GM21717 (cell line): ENCODE measurements around the gene SLC25A39.

ENCODE experiments used
- ATAC-seq: cut with Tn5 transposase; IDR thresholded peaks from one replicate; pipeline ENCODE4 v1.9.1; 2021; ENCODE audit warnings: mild to moderate bottlenecking, moderate library complexity; ENCODE audit not compliant: unreplicated experiment

SLC25A39 gene

GRCh38 chr17:44314869-44315661 is 9.6 kb downstream of the SLC25A39 start:
- ATAC-seq, result no peak

- no peak for ATAC-seq
Observed at GRCh38 chr17:44314524-44314868, 10.1 kb downstream of the SLC25A39 start.

GRCh38 chr17:44314031-44314430 is 10.6 kb downstream of the SLC25A39 start:
- ATAC-seq, result no peak

GRCh38 chr17:44312396-44313104 is 12.1 kb downstream of the SLC25A39 start:
- ATAC-seq, result no peak

DNA sequence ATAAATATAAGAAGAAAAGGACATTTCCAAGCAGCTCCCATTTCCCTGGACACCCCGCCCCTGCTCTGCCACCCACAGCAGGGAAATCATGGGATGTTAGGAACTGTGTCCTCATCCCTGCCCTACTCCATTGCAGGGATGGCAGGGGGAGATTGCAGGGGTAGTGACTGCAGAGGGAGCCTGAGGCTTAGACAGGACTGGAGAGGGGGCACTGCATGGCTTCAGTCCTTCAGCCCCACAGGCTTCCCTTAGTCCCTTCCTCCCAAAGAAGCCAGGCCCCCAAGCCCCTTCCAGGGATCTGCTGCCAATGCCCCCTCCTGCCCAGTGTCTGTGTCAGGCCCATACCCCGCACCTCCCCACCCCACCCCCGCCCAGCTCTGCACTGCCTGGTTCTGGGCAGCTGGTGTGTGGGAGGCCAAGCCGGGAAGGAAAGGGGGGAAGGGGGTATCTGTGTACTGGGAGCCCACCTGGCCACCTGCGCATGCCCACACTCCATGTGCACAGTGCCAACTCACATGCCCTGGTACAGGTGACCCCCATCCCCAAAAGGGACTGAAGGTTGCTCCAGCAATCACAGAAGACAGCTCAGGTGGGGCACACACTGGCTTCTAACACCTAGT is 13.0 kb downstream of the SLC25A39 start:
- ATAC-seq, result no peak

- no peak for ATAC-seq
Observed at GRCh38 chr17:44310609-44311376, 13.8 kb downstream of the SLC25A39 start.

GRCh38 chr17:44310188-44310587 is 14.4 kb downstream of the SLC25A39 start:
- no peak for ATAC-seq

DNA sequence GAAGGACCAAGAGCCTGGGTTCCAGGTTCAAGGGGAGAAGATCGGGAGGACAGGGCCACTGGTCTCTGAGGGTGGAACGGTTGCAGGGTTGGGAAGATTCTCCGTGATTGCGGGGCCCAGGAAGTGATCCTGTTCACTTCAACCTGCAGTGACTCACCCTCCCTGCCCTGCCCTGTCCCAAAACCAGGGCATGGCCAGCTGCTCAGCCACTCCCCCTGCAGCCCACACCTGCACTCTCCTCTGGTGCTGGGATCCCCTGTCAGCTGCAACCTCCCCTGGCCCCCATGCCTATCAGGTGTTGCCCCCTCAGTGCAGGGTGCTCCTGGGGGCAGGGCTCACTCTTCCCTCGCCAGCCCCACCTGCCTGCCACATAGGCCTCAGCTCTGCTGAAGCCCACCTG is 15.2 kb downstream of the SLC25A39 start:
- no peak for ATAC-seq

- ATAC-seq, result no peak
Observed at GRCh38 chr17:44308865-44309264, 15.8 kb downstream of the SLC25A39 start.

GRCh38 chr17:44308320-44308818 is 16.3 kb downstream of the SLC25A39 start, which contains the start of gene RUNDC3A:
Gene RUNDC3A (plus strand): TSS chr17:44308601. CDS start chr17:44308833, 232 bp downstream.
- ATAC-seq, result no peak

- no peak for ATAC-seq
Observed at GRCh38 chr17:44307387-44308186, 17.0 kb downstream of the SLC25A39 start.

DNA sequence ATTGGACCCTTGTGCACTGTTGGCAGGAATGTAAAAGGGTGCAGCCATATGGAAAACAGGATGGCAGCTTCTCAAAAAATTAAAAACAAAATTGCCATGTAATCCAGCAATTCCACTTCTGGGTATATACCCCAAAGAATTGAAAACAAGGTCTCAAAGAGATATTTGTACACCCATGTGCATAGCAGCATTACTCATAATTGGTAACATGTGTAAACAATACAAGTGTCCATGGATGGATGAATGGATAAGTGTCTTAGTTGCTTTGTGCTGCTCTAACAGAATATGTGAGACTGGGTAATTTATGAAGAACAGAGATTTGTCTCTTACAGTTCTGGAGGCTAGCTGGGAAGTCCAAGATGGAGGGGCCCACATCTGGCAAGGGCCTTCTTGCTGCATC is 20.0 kb downstream of the SLC25A39 start:
- ATAC-seq, result no peak

DNA sequence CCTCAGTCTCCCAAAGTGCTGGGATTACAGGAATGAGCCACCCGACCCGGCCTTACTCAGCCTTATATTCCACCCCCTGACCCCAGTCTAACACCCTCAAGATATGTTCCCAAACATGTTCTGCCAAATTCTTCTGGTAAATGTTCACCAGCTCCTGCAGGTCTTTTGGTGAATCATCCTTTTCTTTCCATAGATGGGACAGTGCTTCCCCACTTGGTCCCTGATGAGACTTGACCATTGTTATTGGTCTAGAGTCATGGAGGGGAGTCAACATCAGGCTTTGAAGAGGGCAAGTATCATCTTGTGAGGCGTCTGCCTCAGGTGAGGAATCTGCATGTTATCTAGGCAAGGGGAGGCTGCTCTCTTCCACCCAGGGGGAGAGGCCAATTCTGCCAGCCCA is 26.6 kb downstream of the SLC25A39 start:
- no peak for ATAC-seq

DNA sequence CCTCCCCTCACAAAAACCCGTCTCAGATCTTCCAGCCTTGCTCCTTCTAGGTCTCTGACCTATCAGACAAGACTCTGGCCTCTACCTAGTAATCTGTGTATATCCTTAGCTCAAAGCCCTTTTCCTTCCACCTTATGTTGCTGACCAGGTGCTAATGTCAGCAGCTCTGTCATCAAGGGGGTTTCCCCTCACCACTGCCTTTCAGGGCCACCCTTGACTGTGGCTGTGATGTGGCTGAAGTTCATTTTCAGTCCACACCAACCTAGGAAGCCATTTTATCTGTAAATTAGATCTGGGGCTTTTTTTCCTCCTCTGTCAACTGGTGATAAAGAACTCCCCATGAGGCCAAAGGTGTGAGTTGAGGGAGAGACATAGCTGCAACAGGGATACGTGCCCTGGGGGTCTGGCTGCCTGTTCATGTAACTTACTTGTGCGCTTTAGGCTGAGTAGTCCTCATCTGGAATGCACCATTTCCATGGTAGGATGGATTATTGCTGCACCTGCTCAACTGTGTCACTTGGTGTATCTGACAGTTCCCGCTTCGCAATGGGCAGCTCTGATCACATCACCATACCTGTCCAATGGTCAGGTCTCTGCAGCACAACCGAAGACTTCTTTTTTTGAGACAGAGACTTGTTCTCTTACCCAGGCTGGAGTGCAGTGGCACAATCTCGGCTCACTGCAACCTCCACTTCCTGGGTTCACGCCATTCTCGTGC is 31.0 kb downstream of the SLC25A39 start:
- no peak for ATAC-seq

GRCh38 chr17:44287651-44288050 is 37.0 kb downstream of the SLC25A39 start:
- no peak for ATAC-seq

- no peak for ATAC-seq
Observed at GRCh38 chr17:44284024-44284400, 40.6 kb downstream of the SLC25A39 start.

DNA sequence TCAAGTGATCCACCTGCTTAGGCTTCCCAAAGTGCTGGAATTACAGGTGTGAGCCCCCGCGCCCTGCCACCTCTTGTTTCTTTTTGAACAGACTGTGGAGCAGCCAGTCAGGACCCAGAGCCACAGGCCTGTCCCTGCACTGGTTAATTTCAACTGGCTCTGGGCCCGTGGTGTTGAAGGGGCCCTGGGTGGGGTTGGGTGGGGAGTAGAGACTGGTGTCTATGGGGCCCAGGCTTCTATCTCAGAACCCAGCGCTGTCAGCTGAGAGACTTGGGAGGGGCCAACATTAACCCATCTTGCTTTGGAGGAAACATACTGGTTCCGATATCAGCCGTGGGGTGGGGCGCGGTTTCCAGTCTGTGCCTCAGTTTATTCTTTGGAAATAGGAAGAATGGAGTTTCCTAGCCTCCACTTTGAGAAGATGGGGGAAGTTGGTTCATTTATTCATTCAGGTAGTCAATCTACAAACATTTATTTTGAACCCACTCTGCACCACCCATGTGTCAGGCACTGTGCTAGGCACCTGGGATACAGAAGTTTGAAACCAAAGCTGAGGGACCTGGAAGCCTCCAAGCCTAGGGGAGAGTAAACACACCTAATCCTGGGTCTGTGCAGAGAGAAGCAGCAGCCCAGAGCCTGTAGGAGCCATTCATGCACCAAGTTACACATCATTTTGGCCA is 41.1 kb downstream of the SLC25A39 start:
- ATAC-seq, result no peak

DNA sequence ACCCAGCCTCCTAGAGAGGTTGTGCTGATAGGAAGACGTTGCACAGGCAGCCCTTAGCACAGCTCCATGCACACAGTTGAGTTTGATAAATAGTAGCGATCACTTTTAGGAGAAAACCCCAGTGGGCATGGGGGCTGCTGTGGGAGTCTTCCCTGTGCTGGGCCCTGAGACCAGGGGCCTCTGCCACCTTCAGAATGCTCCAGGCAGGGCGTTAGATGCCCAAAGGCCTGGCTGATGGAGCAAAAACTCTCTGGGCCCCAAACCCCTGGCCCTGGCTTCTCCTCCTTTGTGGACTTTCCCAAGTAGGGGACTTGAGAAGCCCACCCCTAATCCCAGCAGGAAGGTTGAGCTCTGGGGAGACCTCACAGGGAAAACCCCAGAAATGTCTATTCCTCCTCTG is 42.4 kb downstream of the SLC25A39 start:
- ATAC-seq, result no peak

DNA sequence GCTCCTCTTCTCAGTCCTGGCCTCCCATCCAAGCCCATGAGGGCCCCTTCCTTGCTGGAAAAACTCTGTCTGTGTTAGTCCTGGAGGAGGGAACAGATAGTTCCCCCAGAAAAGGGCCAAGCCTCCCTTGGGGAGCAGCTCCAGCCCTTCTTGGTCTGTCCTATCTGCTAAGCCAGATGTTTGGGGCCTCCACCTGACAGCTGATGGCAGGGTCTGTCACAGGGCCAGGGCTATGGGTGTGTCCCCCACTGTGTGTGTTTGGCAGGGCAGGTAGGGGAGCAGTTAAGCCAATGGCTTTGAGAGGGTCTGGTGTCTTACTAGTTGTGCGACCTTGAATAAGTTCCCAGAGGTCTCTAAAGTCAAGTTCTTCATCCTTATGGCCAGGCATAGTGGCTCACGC is 43.1 kb downstream of the SLC25A39 start:
- ATAC-seq, result no peak
